Measurements from ENCODE around the gene RNF175.
A peak's percentile ranks its signal among the peaks of the same experiment; 100 is the strongest.

RNF175 gene

GRCh38 chr4:153759407-153760316 is at the start of gene RNF175:
RNF175 (minus strand) TSS chr4:153760024; CDS start chr4:153759862, 162 bp downstream.
- no peak for DNase-seq

DNA sequence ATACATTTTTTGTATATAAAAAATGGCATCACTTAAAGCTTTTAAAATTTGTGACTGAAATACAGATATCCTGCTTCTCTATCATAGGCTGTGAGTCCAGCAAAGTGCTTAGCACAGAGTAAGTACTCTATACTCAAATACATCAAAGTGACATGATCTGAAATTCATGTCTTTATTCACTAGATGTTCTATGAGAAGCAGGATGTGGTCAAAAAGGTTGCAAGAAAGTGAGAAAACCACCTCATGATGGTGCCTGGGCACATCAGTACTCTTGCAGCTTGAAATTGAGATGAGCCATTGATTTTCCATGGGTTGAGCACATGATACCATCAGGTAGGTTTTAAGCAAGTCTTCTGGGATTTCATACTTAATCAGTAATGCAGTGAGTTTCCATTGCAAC is 49.5 kb upstream of the RNF175 start:
- peak; percentile 34 for DNase-seq

DNA sequence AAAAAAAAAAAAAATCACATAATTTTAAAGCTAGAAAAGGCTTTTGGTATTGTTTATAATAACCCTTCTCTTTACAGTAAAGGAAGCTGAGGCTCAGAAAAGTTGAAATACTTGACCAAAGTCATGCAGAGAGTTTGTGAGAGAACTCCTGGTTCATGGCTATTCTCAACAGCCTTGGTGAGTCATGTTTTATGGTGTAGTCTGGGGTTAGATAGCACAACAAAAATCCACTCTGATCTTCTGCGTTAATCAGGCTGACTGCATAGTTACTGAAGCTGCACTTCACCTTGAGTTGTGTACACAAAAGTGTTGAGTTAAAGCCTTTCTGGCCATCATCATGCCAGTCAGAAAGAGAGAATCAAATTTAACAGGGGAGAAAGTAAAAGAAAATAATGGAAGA is 48.4 kb upstream of the RNF175 start:
- DNase-seq: no peak

DNA sequence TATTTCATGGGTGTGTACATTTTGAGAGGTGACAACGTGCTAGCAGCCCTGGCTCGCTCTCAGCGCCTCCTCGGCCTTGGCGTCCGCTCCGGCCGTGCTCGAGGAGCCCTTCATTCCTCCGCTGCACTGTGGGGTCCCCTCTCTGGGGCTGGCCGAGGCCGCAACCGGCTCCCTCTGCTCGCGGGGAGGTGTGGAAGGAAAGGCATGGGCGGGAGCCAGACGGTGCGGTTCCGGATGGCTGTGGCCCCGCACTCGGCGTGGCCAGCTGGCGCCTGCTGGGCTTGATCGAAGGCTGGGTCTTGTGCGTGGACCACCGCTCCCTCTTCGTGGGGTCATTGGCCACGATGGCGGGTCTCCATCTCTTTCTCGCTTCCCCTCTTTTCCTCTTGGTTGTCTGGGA is 46.2 kb upstream of the RNF175 start:
- no peak for DNase-seq

GRCh38 chr4:153804722-153805121 is 44.9 kb upstream of the RNF175 start:
- no peak for DNase-seq

DNA sequence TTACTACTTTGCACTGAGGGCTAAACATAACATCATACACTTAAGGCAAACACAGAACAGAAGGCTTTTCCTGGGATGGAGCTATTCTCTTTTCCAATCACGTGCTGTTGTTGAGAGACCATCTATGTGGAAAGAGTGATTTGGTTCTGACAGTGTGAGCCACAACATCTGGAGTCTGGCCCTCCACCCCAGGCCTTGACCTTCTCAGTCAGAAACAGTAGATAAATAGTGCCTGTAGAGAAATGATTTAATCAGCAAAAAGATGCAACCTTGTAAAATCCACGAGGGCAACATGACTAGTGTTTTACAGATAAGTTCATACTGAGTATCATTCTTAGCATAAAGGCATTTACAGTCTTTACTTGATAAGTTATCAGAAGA is 39.9 kb upstream of the RNF175 start:
- DNase-seq: no peak

GRCh38 chr4:153798901-153799693 is 39.3 kb upstream of the RNF175 start:
- DNase-seq: no peak

GRCh38 chr4:153798420-153798819 is 38.6 kb upstream of the RNF175 start:
- no peak for DNase-seq

- DNase-seq: no peak
These were observed 34.2 kb upstream of the RNF175 start for GRCh38 chr4:153794006-153794405.

GRCh38 chr4:153792618-153793247 is 32.9 kb upstream of the RNF175 start:
- no peak for DNase-seq

- peak; percentile 13 for DNase-seq
These were observed 32.2 kb upstream of the RNF175 start for GRCh38 chr4:153791746-153792617.

GRCh38 chr4:153790962-153791551 is 31.2 kb upstream of the RNF175 start:
- peak; percentile 6 for DNase-seq

DNA sequence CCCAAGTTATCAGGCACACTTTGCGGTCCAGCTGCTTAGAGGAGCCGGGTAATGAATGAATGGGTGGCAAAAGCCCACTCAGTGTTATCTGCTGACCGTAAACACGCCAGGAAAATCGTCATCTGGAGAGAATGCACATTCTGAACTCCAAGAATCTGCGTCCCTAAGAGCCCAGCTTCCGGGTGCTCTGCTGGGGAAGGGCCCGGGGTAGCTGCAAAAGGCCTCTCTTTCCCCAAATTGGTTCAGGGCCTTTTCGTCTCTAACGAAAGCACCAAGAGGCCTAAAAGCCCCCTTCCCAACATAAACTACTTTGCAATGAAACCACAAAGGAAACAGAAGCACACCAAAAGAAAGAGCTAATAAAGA is 30.7 kb upstream of the RNF175 start:
- no peak for DNase-seq

GRCh38 chr4:153789741-153790499 is 30.1 kb upstream of the RNF175 start:
- DNase-seq: no peak

DNA sequence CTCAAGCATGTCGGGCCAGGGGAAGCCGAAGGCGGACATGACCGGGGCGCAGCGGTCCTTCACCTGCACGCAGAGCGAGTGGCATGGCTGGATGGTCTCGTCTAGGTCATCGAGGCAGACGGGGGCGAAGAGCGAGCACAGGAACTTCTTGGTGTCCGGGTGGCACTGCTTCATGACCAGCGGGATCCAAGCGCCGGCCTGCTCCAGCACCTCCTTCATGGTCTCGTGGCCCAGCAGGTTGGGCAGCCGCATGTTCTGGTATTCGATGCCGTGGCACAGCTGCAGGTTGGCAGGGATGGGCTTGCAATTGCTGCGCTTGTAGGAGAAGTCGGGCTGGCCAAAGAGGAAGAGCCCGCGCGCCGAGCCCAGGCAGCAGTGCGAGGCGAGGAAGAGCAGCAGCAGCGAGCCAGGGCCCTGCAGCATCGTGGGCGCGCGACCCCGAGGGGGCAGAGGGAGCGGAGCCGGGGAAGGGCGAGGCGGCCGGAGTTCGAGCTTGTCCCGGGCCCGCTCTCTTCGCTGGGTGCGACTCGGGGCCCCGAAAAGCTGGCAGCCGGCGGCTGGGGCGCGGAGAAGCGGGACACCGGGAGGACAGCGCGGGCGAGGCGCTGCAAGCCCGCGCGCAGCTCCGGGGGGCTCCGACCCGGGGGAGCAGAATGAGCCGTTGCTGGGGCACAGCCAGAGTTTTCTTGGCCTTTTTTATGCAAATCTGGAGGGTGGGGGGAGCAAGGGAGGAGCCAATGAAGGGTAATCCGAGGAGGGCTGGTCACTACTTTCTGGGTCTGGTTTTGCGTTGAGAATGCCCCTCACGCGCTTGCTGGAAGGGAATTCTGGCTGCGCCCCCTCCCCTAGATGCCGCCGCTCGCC is 28.8 kb upstream of the RNF175 start, which contains the start of gene SFRP2:
Gene SFRP2, minus strand, starts transcription at position 671 of the 864 bp plus-strand sequence. Its CDS starts 248 bp downstream, at position 423.
- no peak for DNase-seq

GRCh38 chr4:153788051-153788412 is 28.2 kb upstream of the RNF175 start:
- no peak for DNase-seq

DNA sequence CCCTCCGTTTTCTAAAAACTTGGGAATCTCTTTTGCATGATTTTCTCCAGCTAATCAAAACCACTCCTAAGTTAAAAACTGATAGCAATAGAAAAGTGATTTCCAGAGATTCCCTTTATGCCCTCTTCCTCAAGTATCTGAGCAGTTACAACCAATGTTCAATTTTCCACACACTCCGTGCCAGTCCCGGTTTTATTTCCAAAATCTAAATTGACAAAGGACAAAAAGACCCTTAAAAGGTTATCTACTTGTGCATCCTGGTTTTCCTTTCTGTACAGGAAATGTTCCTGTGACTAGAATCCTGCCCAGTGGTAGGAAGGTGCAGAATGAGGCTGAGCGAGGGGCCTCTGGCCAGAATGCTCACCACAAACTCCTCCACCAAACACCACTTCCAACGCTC is 27.8 kb upstream of the RNF175 start:
- no peak for DNase-seq

- no peak for DNase-seq
These were observed 27.3 kb upstream of the RNF175 start for GRCh38 chr4:153787061-153787560.

GRCh38 chr4:153785910-153786721 is 26.3 kb upstream of the RNF175 start:
- peak; percentile 18 for DNase-seq
